PFSK-1 (cell line): Measurements from ENCODE around the gene PRAMEF1.

ENCODE experiments used
- POLR2AphosphoS5 ChIP-seq: IDR thresholded peaks from 2 replicates; pipeline ENCODE4 v1.6.1; 2012; ENCODE audit warnings: low read depth, mild to moderate bottlenecking, control low read depth, low read length, moderate library complexity
- REST ChIP-seq, 2 experiments: IDR thresholded peaks; 2 replicates each; pipeline versions ENCODE4 v1.6.1 to v1.8.0; 2011 to 2012; ENCODE audit warnings: low read depth in 2 of 2, low read length in 2 of 2, control low read depth in 1 of 2, inconsistent platforms in 1 of 2, mild to moderate bottlenecking in 1 of 2, moderate library complexity in 1 of 2; ENCODE audit not compliant: insufficient read depth in 1 of 2
- TAF1 ChIP-seq: IDR thresholded peaks from 2 replicates; pipeline ENCODE4 v1.6.1; 2012; ENCODE audit warnings: low read length, control low read depth, borderline replicate concordance; ENCODE audit not compliant: insufficient read depth

GRCh38 chr1:12773438-12773837 lies 17.8 kb upstream of the PRAMEF1 start, which contains the start of gene PRAMEF12:
- TF ChIP-seq TAF1 (no peak), REST (IDR thresholded peaks at IDR 0.05; ENCODE audit: insufficient read depth in 1 of 2, low read depth in 2 of 2, low read length in 2 of 2) (no peak), POLR2AphosphoS5 (no peak)
